Parathyroid adenoma (tissue), 2 donors: Measurements from ENCODE around the gene SRPK3.

Source experiments
- H2AFZ ChIP-seq: fragments of 300-600 bp; sonication (generic); one replicate; pipeline ENCODE4 v1.7.0; 2017; ENCODE audit warnings: antibody characterized with exemption, mild to moderate bottlenecking
- H3K27ac ChIP-seq: fragments of 300-600 bp; sonication (generic); one replicate; pipeline ENCODE4 v1.7.0; 2017
- H3K27me3 ChIP-seq: fragments of 300-600 bp; sonication (generic); one replicate; pipeline ENCODE4 v1.7.0; 2017; ENCODE audit warnings: low read length; ENCODE audit not compliant: control insufficient read depth, insufficient read depth
- H3K36me3 ChIP-seq: fragments of 300-600 bp; sonication (generic); one replicate; pipeline ENCODE4 v1.7.0; 2017; ENCODE audit warnings: low read length; ENCODE audit not compliant: control insufficient read depth, insufficient read depth
- H3K4me1 ChIP-seq: fragments of 300-600 bp; sonication (generic); one replicate; pipeline ENCODE4 v1.7.0; 2017; ENCODE audit warnings: control low read depth
- H3K4me2 ChIP-seq: fragments of 300-600 bp; sonication (generic); one replicate; pipeline ENCODE4 v1.7.0; 2017; ENCODE audit warnings: low read length
- H3K4me3 ChIP-seq: fragments of 300-600 bp; sonication (generic); one replicate; pipeline ENCODE4 v1.7.0; 2017; ENCODE audit warnings: low read depth, low read length
- H3K79me2 ChIP-seq: fragments of 300-600 bp; sonication (generic); one replicate; pipeline ENCODE4 v1.7.0; 2017; ENCODE audit warnings: control low read depth
- H3K9ac ChIP-seq: fragments of 300-600 bp; sonication (generic); one replicate; pipeline ENCODE4 v1.7.0; 2017; ENCODE audit warnings: mild to moderate bottlenecking
- H3K9me3 ChIP-seq: fragments of 300-600 bp; sonication (generic); one replicate; pipeline ENCODE4 v1.7.0; 2017; ENCODE audit warnings: low read length; ENCODE audit not compliant: control insufficient read depth
- CTCF ChIP-seq: fragments of 300-600 bp; sonication (generic); IDR thresholded peaks from one replicate; pipeline ENCODE4 v1.7.0; 2017; ENCODE audit warnings: antibody characterized with exemption, mild to moderate bottlenecking
- donor health status: primary hyperparathyroidism.

The SRPK3 gene

GRCh38 chrX:153774576-153775292, 6.1 kb upstream of the SRPK3 start:
- H3K4me1 ChIP-seq = no peaks in the 10 kb centered on the region
- no peak overlapping the region for H3K4me2 ChIP-seq
- no peaks in the 10 kb centered on the region for H3K79me2 ChIP-seq
- H3K27me3 ChIP-seq = no peaks in the 10 kb centered on the region
- no peak for TF ChIP-seq CTCF
- H3K27ac ChIP-seq = no peak overlapping the region
- H3K9me3 ChIP-seq = no peaks in the 10 kb centered on the region
- no peak overlapping the region for H3K9ac ChIP-seq
- no peak overlapping the region for H3K4me3 ChIP-seq
- no peak overlapping the region for H2AFZ ChIP-seq
- H3K36me3 ChIP-seq = no peaks in the 10 kb centered on the region

DNA sequence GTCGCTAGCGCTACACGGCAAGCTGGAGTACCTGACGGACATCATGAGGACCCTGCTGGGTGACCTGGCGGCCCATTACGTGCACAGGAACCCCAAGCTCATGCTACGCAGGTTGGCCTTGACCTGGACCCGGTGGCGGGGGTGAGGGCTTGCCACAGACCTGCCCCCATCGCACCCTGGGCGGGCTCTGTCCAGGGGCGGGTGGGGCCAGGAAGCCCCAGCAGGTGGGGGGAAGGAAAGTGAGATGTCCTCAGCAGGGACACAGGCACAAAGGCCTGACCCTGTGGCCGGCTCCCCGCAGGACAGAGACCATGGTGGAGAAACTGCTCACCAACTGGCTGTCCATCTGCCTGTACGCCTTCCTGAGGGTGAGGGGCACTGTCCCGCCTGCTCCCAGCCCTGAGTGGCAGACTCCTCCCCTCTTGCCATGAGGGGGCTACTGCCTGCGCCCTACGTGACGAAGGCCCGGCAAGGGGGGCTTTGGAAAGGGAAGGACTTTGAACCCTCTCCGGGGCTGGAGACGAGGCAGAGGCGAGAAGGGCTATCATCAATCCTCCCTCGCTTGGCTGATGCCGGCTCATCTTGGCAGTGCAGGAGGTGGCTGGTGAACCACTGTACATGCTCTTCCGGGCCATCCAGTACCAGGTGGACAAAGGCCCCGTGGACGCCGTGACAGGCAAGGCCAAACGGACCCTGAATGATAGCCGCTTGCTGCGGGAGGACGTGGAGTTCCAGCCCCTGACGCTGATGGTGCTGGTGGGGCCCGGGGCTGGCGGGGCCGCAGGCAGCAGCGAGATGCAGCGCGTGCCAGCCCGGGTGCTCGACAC, 5.3 kb upstream of the SRPK3 start:
- H2AFZ ChIP-seq = no peak overlapping the region
- H3K4me3 ChIP-seq = no peak overlapping the region
- H3K4me1 ChIP-seq = no peaks in the 10 kb centered on the region
- H3K9me3 ChIP-seq = no peaks in the 10 kb centered on the region
- no peaks in the 10 kb centered on the region for H3K27me3 ChIP-seq
- H3K27ac ChIP-seq = no peak overlapping the region
- H3K79me2 ChIP-seq = no peaks in the 10 kb centered on the region
- no peak for TF ChIP-seq CTCF
- H3K9ac ChIP-seq = no peak overlapping the region
- no peak overlapping the region for H3K4me2 ChIP-seq
- H3K36me3 ChIP-seq = no peaks in the 10 kb centered on the region

- Histone ChIP-seq H2AFZ (no peak overlapping the region), H3K9ac (no peak overlapping the region), H3K27me3 (no peaks in the 10 kb centered on the region), H3K27ac (no peak overlapping the region), H3K4me1 (no peaks in the 10 kb centered on the region), H3K79me2 (no peaks in the 10 kb centered on the region), H3K36me3 (no peaks in the 10 kb centered on the region), H3K9me3 (no peaks in the 10 kb centered on the region), H3K4me3 (no peak overlapping the region), H3K4me2 (no peak overlapping the region)
- TF ChIP-seq CTCF = no peak
Observed at GRCh38 chrX:153776120-153776599, 4.7 kb upstream of the SRPK3 start.

DNA sequence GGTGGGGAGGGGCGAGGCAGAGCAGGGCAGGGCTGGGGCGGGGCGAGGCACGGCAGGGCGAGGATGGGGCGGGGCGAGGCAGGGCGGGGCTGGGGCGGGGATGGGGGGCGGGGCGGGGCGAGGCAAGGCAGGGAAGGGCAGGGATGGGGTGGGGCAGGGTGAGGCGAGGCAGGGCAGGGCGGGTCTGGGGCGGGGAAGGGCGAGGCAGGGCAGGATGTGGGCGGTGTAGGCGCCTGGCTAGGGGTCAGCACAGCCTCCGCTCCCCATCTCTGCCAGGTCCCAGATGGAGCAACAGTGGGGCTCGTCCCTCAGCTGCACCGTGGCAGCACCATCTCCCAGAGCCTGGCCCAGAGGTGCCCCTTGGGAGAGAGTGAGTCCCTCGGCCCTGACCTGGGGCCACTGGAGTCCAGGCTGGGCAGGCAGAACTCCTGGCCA, 4.2 kb upstream of the SRPK3 start:
- Histone ChIP-seq H3K27ac (no peak overlapping the region), H3K4me2 (no peak overlapping the region), H3K4me3 (no peak overlapping the region), H3K27me3 (no peaks in the 10 kb centered on the region), H3K9me3 (no peaks in the 10 kb centered on the region), H3K9ac (no peak overlapping the region), H3K36me3 (no peaks in the 10 kb centered on the region), H3K79me2 (no peaks in the 10 kb centered on the region), H3K4me1 (no peaks in the 10 kb centered on the region), H2AFZ (no peak overlapping the region)
- TF ChIP-seq CTCF = no peak
